ENCODE measurements around the gene NLRP9.

The NLRP9 gene

GRCh38 chr19:55696301-55697068 is 41.7 kb downstream of the NLRP9 start:
- Histone ChIP-seq H3K9me3 (ENCODE audit: control insufficient read depth, insufficient read depth, low read length) (no peaks in the 10 kb centered on the region), H3K9ac (ENCODE audit: low read depth, low read length) (no peak overlapping the region), H3K36me3 (ENCODE audit: insufficient read depth, low read length) (no peaks in the 10 kb centered on the region), H3K4me1 (ENCODE audit: insufficient read depth, low read length) (no peaks in the 10 kb centered on the region)

- Histone ChIP-seq H3K9ac (ENCODE audit: low read depth, low read length) (no peak overlapping the region), H3K4me1 (ENCODE audit: insufficient read depth, low read length) (no peaks in the 10 kb centered on the region), H3K36me3 (ENCODE audit: insufficient read depth, low read length) (no peaks in the 10 kb centered on the region), H3K9me3 (ENCODE audit: control insufficient read depth, insufficient read depth, low read length) (no peaks in the 10 kb centered on the region)
These were observed 42.5 kb downstream of the NLRP9 start for GRCh38 chr19:55695511-55696290.

GRCh38 chr19:55694656-55695491 is 43.3 kb downstream of the NLRP9 start:
- H3K9ac ChIP-seq (ENCODE audit: low read depth, low read length), result no peak overlapping the region
- no peaks in the 10 kb centered on the region for H3K36me3 ChIP-seq (ENCODE audit: insufficient read depth, low read length)
- H3K4me1 ChIP-seq (ENCODE audit: insufficient read depth, low read length), result no peaks in the 10 kb centered on the region
- no peaks in the 10 kb centered on the region for H3K9me3 ChIP-seq (ENCODE audit: control insufficient read depth, insufficient read depth, low read length)

- H3K36me3 ChIP-seq (ENCODE audit: insufficient read depth, low read length), result no peaks in the 10 kb centered on the region
- no peaks in the 10 kb centered on the region for H3K4me1 ChIP-seq (ENCODE audit: insufficient read depth, low read length)
- H3K9ac ChIP-seq (ENCODE audit: low read depth, low read length), result no peak overlapping the region
- no peaks in the 10 kb centered on the region for H3K9me3 ChIP-seq (ENCODE audit: control insufficient read depth, insufficient read depth, low read length)
These were observed 44.0 kb downstream of the NLRP9 start for GRCh38 chr19:55694241-55694655.

GRCh38 chr19:55693336-55693974 is 44.7 kb downstream of the NLRP9 start:
- H3K9me3 ChIP-seq (ENCODE audit: control insufficient read depth, insufficient read depth, low read length), result no peaks in the 10 kb centered on the region
- no peak overlapping the region for H3K9ac ChIP-seq (ENCODE audit: low read depth, low read length)
- H3K4me1 ChIP-seq (ENCODE audit: insufficient read depth, low read length), result no peaks in the 10 kb centered on the region
- no peaks in the 10 kb centered on the region for H3K36me3 ChIP-seq (ENCODE audit: insufficient read depth, low read length)

GRCh38 chr19:55692681-55693081 is 45.5 kb downstream of the NLRP9 start:
- Histone ChIP-seq H3K4me1 (ENCODE audit: insufficient read depth, low read length) (no peaks in the 10 kb centered on the region), H3K9ac (ENCODE audit: low read depth, low read length) (no peak overlapping the region), H3K36me3 (ENCODE audit: insufficient read depth, low read length) (no peaks in the 10 kb centered on the region)

GRCh38 chr19:55691561-55692481 is 46.4 kb downstream of the NLRP9 start:
- Histone ChIP-seq H3K36me3 (ENCODE audit: insufficient read depth, low read length) (no peaks in the 10 kb centered on the region), H3K4me1 (ENCODE audit: insufficient read depth, low read length) (no peaks in the 10 kb centered on the region), H3K9me3 (ENCODE audit: control insufficient read depth, insufficient read depth, low read length) (no peaks in the 10 kb centered on the region), H3K9ac (ENCODE audit: low read depth, low read length) (no peak overlapping the region)

More at GRCh38 chr19:55692681-55693081, 45.5 kb downstream of the NLRP9 start:
- H3K9me3 ChIP-seq (ENCODE audit: control insufficient read depth, insufficient read depth, low read length), result no peaks in the 10 kb centered on the region

- no peaks in the 10 kb centered on the region for H3K4me1 ChIP-seq (ENCODE audit: insufficient read depth, low read length)
- no peaks in the 10 kb centered on the region; the same call in 1 of the 2 replicates for H3K36me3 ChIP-seq (ENCODE audit: insufficient read depth, low read length)
These were observed 47.2 kb downstream of the NLRP9 start for GRCh38 chr19:55690769-55691545.

GRCh38 chr19:55690109-55690768 is 48.0 kb downstream of the NLRP9 start:
- Histone ChIP-seq H3K36me3 (ENCODE audit: insufficient read depth, low read length) (no peaks in the 10 kb centered on the region; the same call in 1 of the 2 replicates), H3K4me1 (ENCODE audit: insufficient read depth, low read length) (no peaks in the 10 kb centered on the region), H3K9ac (ENCODE audit: low read depth, low read length) (no peak overlapping the region), H3K9me3 (ENCODE audit: control insufficient read depth, insufficient read depth, low read length) (no peaks in the 10 kb centered on the region)

More at GRCh38 chr19:55690769-55691545, 47.2 kb downstream of the NLRP9 start:
- no peaks in the 10 kb centered on the region for H3K9me3 ChIP-seq (ENCODE audit: control insufficient read depth, insufficient read depth, low read length)
- no peak overlapping the region for H3K9ac ChIP-seq (ENCODE audit: low read depth, low read length)

GRCh38 chr19:55689411-55690108 is 48.6 kb downstream of the NLRP9 start:
- Histone ChIP-seq H3K36me3 (ENCODE audit: insufficient read depth, low read length) (no peaks in the 10 kb centered on the region; the same call in 1 of the 2 replicates), H3K9me3 (ENCODE audit: control insufficient read depth, insufficient read depth, low read length) (no peaks in the 10 kb centered on the region), H3K9ac (ENCODE audit: low read depth, low read length) (no peak overlapping the region), H3K4me1 (ENCODE audit: insufficient read depth, low read length) (no peaks in the 10 kb centered on the region)

GRCh38 chr19:55688422-55689218 is 49.6 kb downstream of the NLRP9 start:
- Histone ChIP-seq H3K4me1 (ENCODE audit: insufficient read depth, low read length) (no peaks in the 10 kb centered on the region), H3K9ac (ENCODE audit: low read depth, low read length) (no peak overlapping the region), H3K36me3 (ENCODE audit: insufficient read depth, low read length) (no peaks in the 10 kb centered on the region; the same call in 1 of the 2 replicates), H3K9me3 (ENCODE audit: control insufficient read depth, insufficient read depth, low read length) (no peaks in the 10 kb centered on the region)
